IPS-11a (cell line): ENCODE measurements around the gene FARS2.
"Not testable (repeated sequence)": the region's sequence is repeated elsewhere in the genome, so short reads cannot be mapped to it uniquely, and the experiment has no call there.

Source experiments
- H3K4me3 ChIP-seq: one replicate; pipeline ENCODE4 v1.5.1; 2013; ENCODE audit warnings: low read depth, low read length, control low read depth

The FARS2 gene

GRCh38 chr6:5656226-5656625 is 394.9 kb downstream of the FARS2 start:
- H3K4me3 ChIP-seq, result no peak overlapping the region

- not testable (repeated sequence) for H3K4me3 ChIP-seq
Measured at GRCh38 chr6:5656695-5657094, 395.4 kb downstream of the FARS2 start.

- no peak overlapping the region for H3K4me3 ChIP-seq
Measured at GRCh38 chr6:5657684-5658430, 396.5 kb downstream of the FARS2 start.

GRCh38 chr6:5659467-5659866 is 398.2 kb downstream of the FARS2 start:
- H3K4me3 ChIP-seq, result no peak overlapping the region

GRCh38 chr6:5660772-5661171 is 399.5 kb downstream of the FARS2 start:
- H3K4me3 ChIP-seq, result no peak overlapping the region

GRCh38 chr6:5662797-5663196 is 401.5 kb downstream of the FARS2 start:
- H3K4me3 ChIP-seq, result no peak overlapping the region

GRCh38 chr6:5663259-5663658 is 401.9 kb downstream of the FARS2 start:
- no peak overlapping the region for H3K4me3 ChIP-seq

- H3K4me3 ChIP-seq, result no peak overlapping the region
Measured at GRCh38 chr6:5663739-5664138, 402.4 kb downstream of the FARS2 start.

GRCh38 chr6:5664149-5664548 is 402.8 kb downstream of the FARS2 start:
- no peak overlapping the region for H3K4me3 ChIP-seq

GRCh38 chr6:5665173-5665572 is 403.9 kb downstream of the FARS2 start:
- no peak overlapping the region for H3K4me3 ChIP-seq

- no peak overlapping the region for H3K4me3 ChIP-seq
Measured at GRCh38 chr6:5665667-5666066, 404.4 kb downstream of the FARS2 start.

GRCh38 chr6:5666695-5667094 is 405.4 kb downstream of the FARS2 start:
- H3K4me3 ChIP-seq, result no peak overlapping the region

- H3K4me3 ChIP-seq, result no peak overlapping the region
Measured at GRCh38 chr6:5667737-5668136, 406.4 kb downstream of the FARS2 start.

GRCh38 chr6:5670381-5670780 is 409.1 kb downstream of the FARS2 start:
- H3K4me3 ChIP-seq, result no peak overlapping the region

GRCh38 chr6:5670811-5671561 is 409.7 kb downstream of the FARS2 start:
- H3K4me3 ChIP-seq, result no peak overlapping the region

- no peak overlapping the region for H3K4me3 ChIP-seq
Measured at GRCh38 chr6:5671601-5672559, 410.6 kb downstream of the FARS2 start.

GRCh38 chr6:5672581-5673011 is 411.3 kb downstream of the FARS2 start:
- H3K4me3 ChIP-seq, result no peak overlapping the region

- no peak overlapping the region for H3K4me3 ChIP-seq
Measured at GRCh38 chr6:5673019-5673790, 411.9 kb downstream of the FARS2 start.

- H3K4me3 ChIP-seq, result no peak overlapping the region
Measured at GRCh38 chr6:5674141-5674540, 412.8 kb downstream of the FARS2 start.

- no peak overlapping the region for H3K4me3 ChIP-seq
Measured at GRCh38 chr6:5674721-5675120, 413.4 kb downstream of the FARS2 start.
